ENCODE results near the gene REG3G.

Gene REG3G

DNA sequence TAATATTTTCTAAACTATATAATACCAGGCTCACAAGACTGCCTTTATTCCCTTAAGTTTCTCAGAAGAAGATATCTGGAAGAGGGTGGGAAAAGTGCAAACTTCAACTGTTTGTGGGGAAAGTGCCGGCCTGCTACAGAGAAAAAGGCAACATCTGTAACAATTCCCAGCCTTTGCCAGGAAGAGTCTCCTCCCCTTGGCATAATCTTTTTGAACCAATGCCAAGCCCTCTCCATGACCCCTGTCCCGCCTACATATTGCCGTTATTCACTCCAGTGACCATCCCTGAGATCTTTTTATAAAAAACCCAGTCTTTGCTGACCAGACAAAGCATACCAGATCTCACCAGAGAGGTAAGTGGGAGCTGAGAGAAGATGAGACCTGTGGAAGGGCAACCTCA lies at the start of gene REG3G:
Gene REG3G (plus strand): TSS at position 282 of the 400 bp plus-strand sequence. CDS start 392 bp downstream, outside the sequence.
- DNase-seq: no peak

DNA sequence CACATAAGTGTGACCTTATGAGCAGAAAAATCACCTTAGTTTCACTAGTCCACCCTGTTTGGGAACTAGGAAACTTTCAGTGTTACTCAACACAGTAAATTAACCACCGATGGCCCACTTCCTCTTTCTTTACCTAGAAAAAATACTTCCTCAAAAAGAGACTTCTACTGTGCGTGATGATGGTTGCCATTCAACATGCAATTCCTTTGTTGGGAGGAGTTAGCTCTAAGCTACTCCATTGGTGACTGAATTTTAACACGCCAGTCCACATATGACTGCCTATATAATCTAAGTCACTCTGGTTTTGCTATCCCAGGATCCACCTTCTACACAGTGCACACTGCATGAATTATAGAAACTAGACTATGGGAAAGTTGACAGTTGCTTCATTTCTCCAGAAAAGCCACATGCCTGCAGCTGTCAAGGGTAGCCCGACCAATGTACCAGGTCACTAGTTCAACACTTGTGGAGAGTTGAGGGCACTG lies 47.8 kb upstream of the REG3G start:
- DNase-seq: peak; percentile 14

DNA sequence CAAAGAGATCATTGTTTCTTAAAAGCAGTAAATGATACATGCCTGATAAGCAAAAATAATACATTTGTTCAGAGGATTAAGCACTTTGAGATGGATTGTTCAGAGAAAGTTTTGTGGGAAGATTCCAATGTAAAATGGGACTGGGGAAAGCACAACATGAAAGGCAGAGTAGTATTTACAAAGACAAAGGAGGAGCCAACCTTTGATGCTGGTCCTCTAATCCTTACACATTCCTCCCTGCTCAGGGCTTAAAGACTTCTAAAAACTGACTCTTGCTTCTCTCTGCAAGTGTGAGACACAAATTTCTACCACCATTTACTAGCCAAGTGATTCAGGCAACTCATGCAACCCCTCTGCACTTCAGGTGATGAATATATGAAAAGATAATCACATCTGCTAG lies 47.2 kb upstream of the REG3G start:
- DNase-seq: no peak

DNA sequence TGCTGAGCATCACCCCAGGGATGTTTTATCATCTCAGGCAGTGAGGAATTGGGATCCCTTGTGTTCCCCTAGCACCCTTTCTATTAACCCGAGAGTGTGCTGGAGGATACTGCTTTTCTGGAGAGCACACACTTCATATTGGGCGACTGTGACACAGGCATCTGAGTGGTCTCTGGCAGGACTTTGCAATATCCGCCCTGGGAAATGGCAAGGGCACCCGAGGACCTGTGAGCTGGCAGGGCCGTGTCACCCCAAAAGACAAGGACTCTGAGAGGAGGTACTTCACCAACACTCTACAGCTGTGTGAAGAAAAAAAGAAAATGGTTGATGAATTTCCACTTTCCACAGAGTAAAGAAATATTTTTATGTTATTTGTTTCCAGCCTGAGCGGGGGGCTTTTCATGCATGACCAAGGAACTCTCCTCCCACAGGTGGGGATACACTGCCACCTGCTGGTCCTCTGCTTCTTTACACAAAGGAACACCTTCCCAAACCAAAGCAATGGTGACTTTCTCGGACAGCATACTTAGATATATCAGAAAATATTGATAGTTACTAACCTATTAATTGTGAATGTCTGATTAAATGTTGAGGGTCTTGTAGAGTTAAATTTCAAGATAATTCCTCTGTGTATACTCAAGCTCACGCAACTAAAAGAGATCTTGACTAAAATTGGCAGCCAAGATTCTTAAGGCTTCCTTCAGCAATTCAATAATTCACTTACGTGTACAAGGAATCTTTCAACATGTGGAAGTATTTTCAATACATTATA lies 45.9 kb upstream of the REG3G start:
- DNase-seq: peak; percentile 7

DNA sequence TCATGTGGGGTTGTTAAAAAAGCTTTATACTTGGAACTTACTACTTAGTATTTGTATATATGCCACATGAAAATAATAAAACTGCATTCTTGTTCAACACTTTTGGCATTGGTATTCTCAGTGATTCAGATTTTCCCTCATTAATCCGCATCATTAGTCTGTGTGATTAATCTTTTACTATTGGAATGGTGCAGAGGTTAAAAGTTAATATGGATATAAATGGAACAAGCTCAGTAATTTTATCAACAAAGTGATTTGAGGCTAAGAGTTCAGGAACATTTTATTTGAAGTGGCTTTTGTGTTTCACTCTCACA lies 45.4 kb upstream of the REG3G start:
- DNase-seq: no peak

DNA sequence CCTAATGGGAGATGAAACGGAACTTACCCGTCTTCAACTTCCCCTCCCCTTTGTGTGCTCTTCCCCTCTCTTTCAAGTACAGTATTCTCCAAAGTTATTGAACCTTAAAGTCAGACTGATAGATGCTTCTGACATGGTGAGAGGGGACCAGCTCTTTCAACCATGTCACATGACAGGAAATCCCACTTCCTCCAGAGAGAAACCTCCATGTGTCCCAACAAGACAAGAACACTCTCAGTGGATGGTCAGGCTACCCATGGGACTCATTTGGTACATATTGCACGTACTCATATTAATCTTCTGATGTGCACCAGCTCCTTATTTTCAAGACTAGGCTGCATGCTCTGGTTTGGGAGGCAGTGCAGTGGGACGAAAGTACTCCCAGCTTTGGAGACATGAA lies 44.6 kb upstream of the REG3G start:
- no peak for DNase-seq

DNA sequence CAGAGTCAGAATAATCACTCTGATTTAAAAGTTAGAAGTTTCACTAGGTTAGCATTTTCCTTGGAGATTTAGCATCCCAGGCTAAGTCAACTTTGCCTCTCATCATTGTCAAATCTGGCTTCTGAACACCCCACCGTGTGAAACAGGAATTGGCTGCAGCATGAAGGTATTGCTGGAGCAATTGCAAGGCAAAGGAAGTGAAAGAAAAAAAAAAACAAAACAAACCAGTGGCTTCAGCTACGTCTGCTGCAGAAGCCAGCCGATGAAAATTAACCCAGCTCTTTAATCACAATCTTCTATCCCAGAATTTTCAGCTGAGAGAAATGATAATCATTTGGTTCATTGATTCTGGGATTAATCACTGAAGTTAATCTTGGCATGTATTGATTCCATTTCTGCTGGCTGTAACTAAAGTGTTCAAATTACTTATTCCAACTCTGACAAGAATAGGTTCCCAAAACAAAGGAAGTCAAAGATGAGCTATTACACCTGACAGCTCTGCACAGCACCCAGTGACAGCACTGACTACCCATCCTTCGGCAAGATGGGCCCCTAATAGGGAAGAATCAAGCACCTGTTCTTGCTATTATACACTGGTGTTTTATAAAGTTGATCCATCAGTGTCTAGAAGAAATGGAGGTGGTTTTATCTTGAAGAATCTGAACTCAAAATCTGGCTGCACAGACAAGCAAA lies 42.7 kb upstream of the REG3G start:
- no peak for DNase-seq

DNA sequence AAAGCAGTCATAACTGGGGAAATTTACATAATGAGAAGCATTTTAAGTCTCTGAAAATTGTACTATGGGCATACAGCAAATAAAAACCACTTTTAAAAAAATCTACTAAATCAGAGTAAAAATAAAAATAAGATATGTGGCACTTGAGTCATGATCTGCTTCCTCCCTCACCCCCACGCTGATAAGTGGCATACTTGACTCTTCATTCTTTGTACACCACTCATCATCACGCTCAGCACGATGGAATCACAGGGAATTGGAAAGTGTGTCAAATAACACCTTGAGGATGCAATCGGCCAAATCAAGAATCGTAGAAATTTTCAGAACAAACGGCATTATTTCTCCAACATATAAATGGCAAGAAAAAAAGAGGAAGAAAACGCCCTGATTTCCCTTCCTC lies 41.1 kb upstream of the REG3G start:
- no peak for DNase-seq

DNA sequence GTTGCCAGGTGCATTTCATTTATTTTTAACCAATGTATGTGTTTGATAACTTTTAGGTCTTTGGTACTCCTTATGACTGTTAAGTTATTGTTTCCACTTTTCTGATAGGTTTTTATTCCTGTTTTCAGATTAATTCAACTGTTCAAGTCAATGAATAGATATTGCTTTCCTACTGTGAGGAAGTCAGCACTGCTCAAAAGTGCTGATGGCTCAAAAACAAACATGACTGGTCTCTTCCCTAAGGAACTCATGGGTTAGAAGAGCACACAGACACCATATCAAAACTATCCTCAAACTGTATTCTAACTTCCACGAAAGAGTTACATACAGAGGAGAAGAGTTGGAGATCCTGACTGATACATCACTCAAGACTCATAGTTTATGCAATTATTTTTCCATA lies 39.9 kb upstream of the REG3G start:
- no peak for DNase-seq

DNA sequence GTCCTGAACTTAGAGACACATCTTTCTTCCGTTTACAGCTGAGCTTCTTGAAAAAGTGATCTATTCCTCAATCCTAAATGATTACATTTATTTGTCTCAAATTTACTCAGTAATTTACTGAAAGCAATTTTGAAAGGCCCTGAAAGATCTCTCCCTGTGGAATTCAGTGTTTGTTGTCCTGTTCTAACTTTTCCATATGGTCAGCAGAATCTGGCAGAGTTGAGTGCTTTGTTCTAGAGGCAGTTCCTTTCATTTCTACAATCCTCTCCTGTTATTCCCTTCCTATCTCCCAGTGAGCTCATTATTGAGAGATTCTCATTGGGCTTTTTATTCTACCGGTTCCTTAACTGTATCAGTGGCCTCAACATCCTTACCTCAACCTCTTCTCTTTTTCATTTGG lies 36.5 kb upstream of the REG3G start:
- no peak for DNase-seq

DNA sequence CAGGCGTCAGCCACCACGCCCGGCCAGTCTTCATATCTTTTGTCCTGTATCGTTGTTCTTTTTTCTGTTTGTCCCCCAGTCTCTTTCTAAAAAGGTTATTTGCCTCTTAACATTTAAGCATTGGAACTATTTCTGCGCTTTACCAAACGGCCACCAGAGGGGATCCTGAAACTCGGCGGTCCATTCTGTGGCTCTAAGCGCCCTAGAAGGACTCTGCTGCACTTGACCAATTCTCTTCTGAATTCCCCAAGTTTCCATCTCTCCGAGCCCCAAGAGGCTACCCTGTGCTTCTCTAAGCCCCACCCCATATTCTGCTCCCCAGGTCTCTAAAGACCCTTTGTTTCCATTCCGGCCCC lies 33.1 kb upstream of the REG3G start:
- DNase-seq: no peak

DNA sequence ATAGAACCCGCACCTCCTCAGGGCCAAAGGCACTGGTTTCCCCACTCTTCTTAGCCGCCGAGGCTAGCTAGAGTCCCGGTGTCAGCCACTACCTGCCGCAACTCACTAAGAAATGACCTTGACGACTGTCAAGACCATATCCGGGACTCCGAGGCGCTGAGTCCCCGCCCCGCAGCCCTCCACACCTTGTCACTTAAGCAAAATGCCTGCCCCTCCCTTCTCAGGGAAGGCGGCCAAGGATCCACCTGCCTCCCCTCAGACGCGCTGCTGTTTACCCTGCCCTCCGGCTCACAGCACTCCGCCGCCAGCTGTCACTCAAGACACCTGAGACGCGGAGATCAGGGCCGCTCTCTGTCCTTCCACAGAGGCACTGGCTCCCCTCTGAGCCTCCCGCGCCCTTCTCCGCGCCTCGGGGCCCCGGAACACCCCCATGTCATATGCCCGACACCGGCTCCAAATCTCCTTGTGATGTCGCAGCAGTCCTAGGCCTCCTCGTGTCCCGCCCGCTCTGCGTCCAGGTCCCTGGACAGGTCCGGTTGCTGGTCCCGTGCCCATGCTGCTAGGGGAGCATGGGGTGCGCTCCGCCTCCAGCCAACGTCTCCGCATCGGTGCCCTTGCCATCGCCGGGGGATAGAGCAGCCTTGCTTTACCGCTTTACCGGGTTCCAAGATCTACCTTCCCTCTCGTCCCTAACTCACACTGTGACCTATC lies 32.5 kb upstream of the REG3G start:
- DNase-seq: no peak

DNA sequence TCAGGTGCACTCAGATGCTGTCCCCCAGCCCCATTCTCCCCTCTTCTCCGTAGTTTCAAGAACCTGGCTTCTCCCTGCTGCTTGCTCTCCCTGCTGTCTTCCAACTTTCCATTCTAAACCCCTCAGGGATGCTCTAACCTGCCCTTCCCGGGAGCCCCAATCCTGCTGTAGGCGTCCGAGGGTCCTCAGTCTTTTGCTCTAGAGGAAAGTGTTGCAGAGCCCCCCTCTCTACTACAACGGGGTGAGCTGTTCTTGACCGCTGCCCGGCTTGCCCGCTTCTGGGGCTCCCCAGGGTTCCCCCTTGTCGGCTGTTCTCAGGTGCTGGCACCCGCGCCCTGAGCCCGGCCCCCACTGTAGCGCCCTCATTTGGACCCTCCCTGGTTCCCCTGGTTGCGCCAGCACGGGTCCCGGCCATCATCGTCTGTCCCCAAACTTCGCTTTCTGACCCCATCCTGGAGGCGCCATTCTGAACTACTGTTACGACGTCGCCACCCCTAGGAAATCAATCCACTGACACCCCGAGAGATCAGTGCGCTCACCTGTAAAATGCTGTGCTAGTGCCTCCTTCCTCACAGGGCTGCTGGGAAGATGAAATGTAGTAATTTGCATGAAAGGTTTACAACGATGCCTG lies 31.9 kb upstream of the REG3G start:
- DNase-seq: no peak

DNA sequence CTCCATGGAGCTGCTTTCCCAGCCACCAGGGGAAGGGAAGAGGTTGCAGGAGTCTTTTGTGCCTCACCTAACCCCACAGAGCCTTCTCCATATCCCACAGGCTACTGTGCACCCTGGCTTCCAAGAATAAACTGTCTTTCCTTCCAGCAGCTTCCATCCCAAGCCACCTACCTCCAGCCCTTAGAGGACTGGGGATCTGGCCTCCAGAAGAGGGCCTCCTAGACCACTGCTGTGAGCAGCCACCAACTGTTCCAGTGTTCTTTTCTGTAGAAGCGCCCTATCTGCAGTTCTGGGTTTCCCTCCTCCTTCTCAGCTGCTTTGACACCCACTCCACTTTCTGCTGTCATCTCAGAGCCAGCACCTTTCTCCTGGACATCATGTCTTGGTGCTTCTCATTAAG lies 30.7 kb upstream of the REG3G start:
- no peak for DNase-seq

DNA sequence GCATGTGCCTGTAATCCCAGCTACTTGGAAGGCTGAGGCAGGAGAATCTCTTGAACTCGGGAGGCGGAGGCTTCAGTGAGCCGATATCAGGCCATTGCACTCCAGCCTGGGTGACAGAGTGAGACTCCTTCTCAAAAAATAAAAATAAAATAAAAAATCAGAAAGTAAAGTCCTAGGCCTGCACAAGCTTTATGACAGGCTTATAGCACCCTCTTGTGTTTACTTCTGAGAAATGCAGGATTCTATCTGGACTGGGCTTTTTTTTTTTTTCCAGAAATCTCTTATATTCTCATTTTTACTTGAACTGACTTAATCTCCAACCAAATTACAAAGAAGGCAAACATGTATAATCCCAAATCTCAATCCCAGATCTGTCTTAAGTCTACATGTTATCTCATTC lies 26.1 kb upstream of the REG3G start:
- no peak for DNase-seq

DNA sequence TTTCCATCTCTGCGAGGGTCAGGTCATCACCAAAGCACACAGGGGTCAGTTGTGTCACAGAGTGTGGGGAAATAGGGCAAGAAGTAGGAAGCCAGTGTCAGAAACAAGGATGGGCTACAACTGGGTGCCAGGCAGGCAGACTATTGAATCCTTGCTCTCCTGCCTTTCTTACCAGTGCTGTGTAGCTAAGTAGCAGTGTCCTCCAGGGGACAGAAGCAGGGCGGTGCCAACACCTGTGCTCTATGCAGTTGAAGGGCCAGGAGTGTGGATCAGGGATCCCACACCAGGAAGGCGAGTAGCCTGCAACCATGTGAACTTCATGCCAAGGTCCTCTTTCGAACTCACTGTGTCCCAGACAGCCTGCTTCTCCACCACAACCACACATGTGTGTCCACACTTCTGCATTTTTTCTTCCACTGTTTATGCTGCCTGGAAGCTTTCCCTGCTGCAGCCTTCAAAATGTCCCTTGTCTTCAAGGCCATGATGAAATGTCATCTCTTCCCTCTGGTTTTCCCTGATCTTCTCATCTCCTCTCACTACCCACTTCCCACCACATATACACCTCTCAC lies 25.4 kb upstream of the REG3G start:
- DNase-seq: no peak

DNA sequence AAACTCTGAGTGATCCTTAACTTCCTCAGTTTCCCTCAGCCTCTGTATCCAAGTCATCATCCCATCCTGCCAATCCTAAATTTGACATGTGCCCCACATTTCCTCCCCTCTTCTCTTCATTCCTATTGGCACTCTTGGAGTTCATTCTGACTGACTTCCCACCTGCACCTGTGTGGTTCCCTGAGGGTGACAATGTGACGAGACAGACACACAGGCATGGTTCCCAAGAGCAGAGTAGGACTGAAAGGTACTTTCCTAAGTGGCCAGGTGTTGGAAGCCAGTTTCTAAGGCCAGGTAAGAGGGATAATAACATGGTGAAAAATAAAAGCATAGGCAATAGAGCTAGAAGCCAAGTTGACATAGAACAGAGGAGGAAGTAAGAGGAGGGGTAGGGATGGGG lies 24.2 kb upstream of the REG3G start:
- DNase-seq: no peak

DNA sequence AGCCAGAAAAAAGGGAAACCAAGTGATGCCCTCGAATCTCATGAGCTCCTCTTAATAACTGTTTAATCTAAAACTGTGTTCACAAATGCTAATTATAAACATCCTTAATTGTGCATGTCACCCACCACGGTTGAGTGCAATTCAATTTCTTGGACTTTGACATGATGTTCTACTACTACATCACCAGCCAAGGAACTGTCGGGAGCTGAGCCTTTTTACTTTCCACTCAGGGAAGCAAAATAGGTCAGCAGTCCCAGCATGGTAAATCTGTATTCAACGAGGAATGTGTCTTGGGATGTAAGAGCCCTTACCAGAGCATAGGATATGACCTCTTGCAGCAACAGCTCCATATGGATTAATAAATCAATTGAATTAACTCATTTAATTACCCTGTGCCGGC lies 20.8 kb upstream of the REG3G start:
- no peak for DNase-seq

DNA sequence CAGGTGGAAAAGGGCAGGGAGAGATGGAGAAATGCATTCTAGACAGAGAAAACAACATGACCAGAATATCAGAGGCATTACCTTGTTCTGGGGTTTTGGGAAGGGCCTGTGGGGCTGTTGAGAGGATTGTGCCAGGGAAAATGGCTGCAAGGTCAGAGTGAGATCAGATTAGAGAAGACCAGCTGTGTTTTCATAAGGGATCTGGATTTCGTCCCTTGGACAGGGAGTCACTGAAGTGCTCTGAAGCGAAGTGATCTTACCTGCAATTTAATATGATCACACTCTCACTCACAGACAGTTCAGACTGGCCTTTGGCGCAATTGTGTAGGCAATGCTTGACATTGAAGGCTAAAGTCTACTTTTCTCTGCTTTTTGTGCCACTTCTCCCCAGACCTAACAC lies 20.3 kb upstream of the REG3G start:
- DNase-seq: no peak

DNA sequence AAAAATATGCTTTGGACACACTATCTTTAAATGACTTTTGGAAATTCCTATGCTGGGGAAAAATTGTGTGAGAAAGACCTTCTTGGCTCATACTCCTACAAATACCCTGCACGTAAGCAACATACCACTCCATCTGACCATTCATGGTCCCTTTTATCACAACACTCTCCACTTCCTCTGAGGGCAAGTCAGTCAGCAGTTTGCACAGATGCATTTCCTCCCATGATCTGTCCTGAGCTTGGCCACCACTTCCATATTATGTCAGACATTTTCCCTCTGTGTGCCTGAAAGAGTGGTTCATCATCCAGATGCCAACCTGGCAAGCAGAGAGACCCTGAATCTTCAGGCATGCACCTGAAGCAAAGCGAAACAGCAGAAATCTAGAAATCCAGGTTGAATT lies 16.1 kb upstream of the REG3G start:
- no peak for DNase-seq

DNA sequence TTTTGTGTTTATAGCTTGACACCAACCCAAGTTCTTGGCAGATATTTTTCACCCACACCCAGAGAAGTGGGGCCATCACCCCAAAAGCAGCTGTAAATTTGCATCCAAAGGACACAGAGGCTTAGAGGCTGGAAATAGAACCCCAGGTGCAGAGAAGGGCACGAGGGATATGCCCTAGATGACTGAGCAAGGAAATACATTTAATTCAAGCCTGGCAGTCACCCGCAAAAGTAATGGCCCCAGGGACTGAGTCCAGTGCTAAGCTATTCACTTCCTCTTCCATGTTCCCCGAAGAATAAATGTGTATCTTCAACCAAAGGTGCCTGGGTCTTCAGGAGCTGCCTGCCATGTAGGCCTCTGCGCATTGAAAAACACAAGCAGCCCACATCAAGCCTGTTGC lies 14.0 kb upstream of the REG3G start:
- DNase-seq: no peak

DNA sequence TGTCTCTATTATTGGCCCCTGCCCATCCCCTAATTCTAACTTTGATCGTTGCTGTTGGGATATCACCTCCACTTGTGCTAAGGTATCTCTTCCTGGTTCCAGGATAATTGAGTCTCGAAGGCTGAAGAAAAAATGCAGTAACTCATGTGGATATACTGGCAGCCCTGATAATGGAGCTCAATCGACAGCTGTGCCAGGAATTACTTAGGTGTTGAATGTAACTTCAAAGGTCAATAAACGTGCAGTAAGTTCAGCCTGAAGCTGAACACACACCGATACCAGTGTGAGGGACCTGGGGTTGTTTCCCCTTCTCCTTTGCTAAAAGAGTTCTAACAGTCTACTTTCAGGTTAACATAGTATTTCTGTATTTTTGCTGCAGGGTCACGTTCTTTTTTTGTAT lies 11.9 kb upstream of the REG3G start:
- DNase-seq: no peak

DNA sequence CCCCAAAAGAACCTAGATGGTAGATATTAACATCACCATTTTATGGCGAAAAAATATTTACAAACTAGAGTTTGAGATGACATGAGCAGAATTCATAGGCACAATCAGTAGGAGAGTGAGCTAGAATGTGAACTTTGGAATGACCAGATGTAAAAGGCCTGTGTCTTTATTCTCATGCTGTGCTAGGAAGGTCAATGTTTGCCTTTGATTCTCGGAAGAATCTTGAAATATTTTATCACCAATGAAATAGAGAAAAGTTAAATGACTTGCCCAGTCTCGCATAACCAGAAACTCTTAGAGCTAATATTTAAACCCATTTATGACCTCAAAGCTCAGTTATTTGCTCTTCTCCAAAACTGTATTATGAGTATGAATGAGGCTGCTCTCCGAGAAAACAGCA lies 9.2 kb upstream of the REG3G start:
- DNase-seq: no peak

Data from CD4-positive, alpha-beta T cell treated with Interleukin-17A for 1 hour (primary cell).